HG03432 (cell line): ENCODE data around the gene SCYL1.
"Not testable (repeated sequence)": the region's sequence is repeated elsewhere in the genome, so short reads cannot be mapped to it uniquely, and the experiment has no call there.

ENCODE experiments used
- ATAC-seq: cut with Tn5 transposase; IDR thresholded peaks from one replicate; pipeline ENCODE4 v1.9.1; 2021; ENCODE audit warnings: mild to moderate bottlenecking, moderate library complexity; ENCODE audit not compliant: unreplicated experiment

SCYL1 gene

GRCh38 chr11:65564879-65565559, 40.1 kb downstream of the SCYL1 start:
- not testable (repeated sequence) for ATAC-seq

- ATAC-seq: no peak
Observed at GRCh38 chr11:65565624-65566453, 41.0 kb downstream of the SCYL1 start.

DNA sequence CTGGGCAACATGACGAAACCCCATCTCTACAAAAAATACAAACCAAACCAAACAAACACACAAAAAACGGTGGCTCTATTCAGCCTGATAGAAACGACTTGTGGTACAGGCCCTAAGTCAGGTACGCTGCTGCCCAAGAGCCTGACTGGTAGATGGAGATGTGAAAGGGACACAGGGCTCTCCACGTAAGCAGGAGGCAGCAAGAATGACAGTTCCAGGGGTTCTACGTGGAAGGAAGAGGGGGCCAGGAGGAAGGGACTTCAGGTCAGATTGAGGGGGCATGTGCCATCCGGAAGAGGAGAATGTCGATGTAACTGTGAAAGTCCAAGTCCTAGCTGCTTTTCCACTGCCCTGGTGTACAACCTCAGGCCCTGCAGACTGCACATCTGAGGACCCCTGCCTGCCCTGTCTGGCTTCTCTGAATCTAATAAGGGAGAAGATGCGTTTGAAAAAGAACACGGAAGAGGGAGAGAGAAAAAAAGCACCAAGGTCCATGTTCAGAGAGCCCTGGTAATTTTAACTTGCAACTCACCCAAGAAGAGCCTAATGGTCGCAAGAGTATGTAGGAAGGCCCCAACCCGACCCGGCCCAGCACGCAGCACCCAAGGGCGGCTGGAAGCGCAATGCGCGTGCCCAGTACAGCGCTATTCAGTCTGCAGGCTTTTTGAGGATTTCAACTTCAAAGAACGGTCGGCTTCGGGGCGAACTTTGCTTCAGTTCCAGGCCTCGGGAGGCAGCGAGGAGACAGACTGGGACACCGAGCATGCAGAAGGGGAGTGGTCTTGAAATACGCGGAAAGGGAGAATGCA, 44.5 kb downstream of the SCYL1 start:
- ATAC-seq: peak; percentile 5

GRCh38 chr11:65569973-65570918, 45.4 kb downstream of the SCYL1 start, which contains the start of gene ZNRD2:
ZNRD2 (plus strand) TSS chr11:65570477; CDS start chr11:65570492, 15 bp downstream.
- ATAC-seq: peak; percentile 68

DNA sequence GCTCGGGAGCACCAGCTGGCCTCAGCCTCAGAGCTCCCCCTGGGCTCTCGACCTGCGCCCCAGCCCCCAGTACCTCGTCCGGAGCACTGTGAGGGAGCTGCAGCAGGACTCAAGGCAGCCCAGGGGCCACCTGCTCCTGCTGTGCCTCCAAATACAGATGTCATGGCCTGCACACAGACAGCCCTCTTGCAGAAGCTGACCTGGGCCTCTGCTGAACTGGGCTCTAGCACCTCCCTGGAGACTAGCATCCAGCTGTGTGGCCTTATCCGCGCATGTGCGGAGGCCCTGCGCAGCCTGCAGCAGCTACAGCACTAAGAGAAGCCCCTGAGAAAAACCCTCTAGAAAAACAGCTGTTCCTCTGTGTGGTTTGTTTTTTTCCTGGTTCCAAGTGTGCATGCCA, 46.5 kb downstream of the SCYL1 start:
- no peak for ATAC-seq

DNA sequence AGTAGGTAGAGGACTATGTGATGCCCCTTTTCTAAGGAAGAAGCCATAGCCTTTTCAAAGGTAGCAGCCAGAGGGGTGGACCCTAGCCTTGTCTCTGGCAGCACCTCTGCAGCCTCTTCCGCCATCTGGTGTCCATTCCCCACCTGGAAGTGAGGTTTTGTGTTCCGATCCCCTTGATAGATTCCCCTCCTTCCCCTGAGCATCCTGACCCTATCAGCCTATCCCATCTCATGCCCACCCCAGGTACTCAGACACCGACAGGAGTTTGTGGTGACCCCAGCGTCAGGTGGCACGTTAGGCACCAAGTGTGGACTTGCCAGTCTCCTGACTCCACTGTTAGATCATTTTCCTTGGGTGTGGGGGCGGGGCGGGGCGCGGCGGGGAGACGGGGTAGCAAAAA, 47.1 kb downstream of the SCYL1 start:
- no peak for ATAC-seq

DNA sequence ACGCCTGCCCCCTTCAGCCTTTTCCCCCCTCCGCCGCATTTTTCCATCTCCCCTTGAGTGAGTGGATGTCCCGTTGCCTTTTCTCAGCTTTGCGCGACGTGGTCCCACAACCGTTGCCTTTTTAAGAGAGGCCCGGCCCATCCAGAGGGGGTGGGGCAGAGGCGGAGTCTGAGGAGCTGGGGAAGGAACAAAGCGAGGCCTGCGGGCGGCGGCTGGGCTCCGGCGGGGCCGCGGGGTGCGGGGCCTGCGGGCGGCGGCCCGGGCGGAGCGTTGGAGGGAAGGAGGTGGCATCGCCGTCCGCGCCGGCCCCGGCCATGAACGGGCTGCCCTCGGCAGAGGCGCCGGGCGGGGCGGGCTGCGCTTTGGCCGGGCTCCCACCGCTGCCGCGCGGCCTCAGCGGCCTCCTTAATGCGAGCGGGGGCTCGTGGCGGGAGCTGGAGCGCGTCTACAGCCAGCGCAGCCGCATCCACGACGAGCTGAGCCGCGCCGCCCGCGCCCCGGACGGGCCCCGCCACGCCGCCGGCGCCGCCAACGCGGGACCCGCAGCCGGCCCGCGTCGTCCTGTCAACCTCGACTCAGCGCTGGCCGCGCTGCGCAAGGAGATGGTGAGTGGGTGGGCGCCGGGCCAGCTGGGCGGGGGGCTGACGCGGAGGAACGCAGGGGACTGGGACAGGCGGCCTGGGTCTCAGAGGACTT, 47.6 kb downstream of the SCYL1 start, which contains the start of gene FAM89B:
Gene FAM89B (plus strand): TSS at position 183 of the 696 bp plus-strand sequence. CDS start 132 bp downstream, at position 315.
- ATAC-seq: no peak

DNA sequence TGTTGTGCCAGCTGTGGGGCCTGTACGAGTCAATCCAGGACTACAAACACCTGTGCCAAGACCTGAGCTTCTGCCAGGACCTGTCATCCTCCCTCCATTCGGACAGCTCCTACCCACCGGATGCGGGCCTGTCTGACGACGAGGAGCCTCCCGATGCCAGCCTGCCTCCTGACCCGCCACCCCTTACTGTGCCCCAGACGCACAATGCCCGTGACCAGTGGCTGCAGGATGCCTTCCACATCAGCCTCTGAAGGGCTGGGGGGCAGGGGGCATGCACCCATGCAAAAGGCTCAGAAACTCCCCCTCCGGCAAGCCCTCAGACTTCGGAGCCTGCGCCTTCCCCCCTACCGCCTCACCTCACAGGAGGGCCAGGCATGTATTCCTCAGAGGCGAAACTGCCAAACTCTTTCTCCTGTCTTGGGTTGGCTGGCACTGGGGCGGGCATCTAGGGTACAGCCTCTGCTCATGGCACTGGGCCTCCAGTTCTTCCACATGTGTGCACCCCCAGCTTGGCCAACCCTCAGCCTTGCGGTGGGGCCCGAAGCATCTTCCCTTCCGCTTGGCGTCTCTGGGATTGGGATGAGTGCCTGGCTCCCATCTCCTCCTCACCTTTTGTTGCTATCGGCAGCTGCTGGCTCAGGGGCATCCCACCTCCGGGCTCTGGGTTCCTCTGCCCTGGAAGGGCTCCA, 48.7 kb downstream of the SCYL1 start:
- ATAC-seq: no peak

GRCh38 chr11:65574109-65574810, 49.4 kb downstream of the SCYL1 start:
- ATAC-seq: peak; percentile 26

DNA sequence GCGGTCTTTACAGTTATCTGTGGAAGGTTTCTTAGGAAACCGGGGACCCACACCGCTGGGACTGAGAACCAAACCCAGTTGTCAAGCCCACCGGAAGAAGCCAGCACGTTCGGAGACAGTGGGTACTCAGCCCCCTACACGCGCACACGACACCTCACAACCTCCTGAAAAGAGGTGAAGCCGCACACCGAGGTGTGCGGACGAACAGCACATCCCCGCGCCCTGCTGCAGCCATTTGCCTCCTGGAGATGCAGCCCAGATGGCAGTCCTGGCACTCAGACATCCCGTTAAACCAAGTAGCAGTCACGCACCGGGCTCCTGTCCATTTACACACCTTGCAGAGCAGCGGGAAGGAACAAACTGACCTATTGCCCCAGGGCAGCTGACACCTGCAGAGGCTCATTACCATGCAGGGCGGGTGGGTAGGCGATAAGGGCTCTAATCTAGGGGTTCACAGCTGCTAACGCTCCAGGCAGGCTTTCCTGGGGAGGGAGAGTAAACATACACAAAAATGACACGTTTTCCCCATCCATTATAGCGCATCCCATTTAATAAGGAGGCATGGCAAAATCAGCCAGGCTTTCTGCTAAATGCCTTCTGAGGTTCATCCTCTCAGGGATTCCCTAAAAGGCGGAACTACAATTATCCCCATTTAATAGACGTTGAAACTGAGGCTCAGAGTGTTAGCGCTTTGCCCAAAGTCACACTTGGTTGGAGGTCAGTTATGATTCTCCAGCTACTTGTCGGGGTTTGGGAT, 50.1 kb downstream of the SCYL1 start:
- ATAC-seq: no peak

- ATAC-seq: peak; percentile 21
Observed at GRCh38 chr11:65575568-65576231, 50.8 kb downstream of the SCYL1 start, which contains the start of gene EHBP1L1. EHBP1L1 (plus strand) TSS chr11:65576053; CDS start chr11:65576303, 250 bp downstream.

- ATAC-seq: no peak
Observed at GRCh38 chr11:65576232-65576866, 51.5 kb downstream of the SCYL1 start.

DNA sequence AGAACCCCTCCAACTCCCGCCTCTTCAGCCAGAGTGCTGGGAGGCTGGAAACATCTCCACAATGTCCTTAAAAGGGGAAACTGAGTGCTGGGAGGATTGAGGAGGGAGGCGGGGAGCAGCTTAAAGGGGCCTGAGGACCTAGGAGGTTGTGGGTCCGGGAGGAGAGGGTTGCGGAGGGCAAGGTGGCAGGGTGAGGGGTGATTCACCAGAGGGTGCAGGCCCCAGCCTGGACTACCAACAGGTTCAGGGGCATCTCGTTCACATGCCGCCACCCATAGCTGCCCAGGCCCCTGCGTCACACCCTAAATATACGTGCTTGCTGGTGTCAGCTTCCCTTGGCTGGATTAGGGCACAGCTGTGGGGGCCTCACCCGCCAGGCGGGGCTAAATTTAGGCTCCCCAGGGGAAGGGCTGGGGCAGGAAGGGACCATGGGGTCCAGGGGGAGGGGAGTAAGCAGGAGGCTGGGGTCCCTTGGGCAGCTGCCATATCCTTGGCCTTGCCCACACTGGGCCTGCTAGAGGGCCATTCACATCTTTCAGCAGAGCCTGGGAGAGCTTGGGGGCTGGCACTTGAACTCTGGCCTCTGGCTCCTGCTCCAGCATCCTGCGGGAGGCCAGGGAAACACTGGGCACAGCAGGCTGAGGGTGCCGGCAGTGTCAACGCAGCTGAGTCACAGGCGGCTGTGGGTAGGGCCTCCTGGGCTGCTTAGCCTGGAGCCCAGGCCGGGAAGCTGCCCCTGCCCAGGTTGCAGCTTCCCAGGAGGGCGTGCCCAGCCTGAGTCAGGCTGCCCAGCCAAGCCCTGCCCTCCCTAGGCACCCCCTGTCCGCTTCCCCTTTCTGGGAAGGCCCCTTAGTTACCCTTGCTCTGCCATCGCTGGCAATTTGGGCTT, 52.2 kb downstream of the SCYL1 start:
- no peak for ATAC-seq

DNA sequence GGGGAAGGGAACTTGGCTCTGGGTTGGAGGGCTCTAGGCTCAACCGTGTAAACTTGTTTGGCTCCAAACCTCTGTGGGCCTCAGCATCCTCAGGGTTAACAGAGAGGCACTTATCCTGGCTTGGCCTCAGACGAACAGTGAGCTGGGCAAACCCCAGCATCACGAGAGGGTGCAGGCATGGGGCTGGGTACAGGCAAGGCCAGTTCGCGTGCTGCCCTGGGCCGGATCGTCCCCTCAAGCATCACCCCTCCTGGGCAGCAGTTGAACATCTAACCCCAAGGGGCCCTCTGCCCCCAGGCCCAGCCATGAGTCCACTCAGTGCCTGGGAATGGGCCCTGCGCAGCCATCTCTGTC, 52.9 kb downstream of the SCYL1 start:
- no peak for ATAC-seq

- no peak for ATAC-seq
Observed at GRCh38 chr11:65578134-65578533, 53.3 kb downstream of the SCYL1 start.

GRCh38 chr11:65578667-65579066, 53.8 kb downstream of the SCYL1 start:
- ATAC-seq: no peak
